Fibroblast of mammary gland (primary cell): ENCODE results near the gene AGAP1.

ENCODE experiments used
- DNase-seq: peaks from one replicate; pipeline ENCODE4 v3.0.0-alpha.2; 2010; ENCODE audit warnings: low read depth
- H3K4me3 ChIP-seq: 2 replicates; pipeline ENCODE4 v1.5.1; 2011; ENCODE audit warnings: low read depth, mild to moderate bottlenecking, low read length, moderate library complexity; ENCODE audit not compliant: control insufficient read depth
- TF ChIP-seq, protein P1 (sequence below): conservative IDR thresholded peaks from 2 replicates; pipeline ENCODE4 v1.5.1; 2011; ENCODE audit warnings: low read depth, low read length, inconsistent platforms; ENCODE audit not compliant: control insufficient read depth, insufficient read depth

The AGAP1 gene

DNA sequence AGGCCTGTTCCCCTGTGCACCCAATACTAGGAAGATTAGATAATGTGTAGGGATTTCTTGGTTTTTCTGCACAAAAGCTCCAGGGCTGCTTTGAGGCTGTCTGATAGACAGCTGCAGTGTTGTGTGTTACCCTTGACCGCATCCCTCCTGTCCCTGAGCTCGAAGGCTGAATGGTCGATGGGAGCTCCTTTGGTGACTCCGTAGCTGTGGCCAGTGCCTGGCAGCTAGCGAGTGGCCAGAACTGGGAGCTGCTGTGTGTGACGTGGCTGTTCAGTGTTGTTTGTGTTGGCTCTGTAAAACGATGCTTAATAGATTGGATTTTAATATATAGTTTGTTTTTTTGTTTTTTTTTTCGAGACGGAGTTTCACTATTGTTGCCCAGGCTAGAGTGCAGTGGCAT is 170.0 kb downstream of the AGAP1 start:
- DNase-seq = no peak
- no peak overlapping the region for H3K4me3 ChIP-seq
- TF ChIP-seq, protein P1, sequence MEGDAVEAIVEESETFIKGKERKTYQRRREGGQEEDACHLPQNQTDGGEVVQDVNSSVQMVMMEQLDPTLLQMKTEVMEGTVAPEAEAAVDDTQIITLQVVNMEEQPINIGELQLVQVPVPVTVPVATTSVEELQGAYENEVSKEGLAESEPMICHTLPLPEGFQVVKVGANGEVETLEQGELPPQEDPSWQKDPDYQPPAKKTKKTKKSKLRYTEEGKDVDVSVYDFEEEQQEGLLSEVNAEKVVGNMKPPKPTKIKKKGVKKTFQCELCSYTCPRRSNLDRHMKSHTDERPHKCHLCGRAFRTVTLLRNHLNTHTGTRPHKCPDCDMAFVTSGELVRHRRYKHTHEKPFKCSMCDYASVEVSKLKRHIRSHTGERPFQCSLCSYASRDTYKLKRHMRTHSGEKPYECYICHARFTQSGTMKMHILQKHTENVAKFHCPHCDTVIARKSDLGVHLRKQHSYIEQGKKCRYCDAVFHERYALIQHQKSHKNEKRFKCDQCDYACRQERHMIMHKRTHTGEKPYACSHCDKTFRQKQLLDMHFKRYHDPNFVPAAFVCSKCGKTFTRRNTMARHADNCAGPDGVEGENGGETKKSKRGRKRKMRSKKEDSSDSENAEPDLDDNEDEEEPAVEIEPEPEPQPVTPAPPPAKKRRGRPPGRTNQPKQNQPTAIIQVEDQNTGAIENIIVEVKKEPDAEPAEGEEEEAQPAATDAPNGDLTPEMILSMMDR = no peak

DNA sequence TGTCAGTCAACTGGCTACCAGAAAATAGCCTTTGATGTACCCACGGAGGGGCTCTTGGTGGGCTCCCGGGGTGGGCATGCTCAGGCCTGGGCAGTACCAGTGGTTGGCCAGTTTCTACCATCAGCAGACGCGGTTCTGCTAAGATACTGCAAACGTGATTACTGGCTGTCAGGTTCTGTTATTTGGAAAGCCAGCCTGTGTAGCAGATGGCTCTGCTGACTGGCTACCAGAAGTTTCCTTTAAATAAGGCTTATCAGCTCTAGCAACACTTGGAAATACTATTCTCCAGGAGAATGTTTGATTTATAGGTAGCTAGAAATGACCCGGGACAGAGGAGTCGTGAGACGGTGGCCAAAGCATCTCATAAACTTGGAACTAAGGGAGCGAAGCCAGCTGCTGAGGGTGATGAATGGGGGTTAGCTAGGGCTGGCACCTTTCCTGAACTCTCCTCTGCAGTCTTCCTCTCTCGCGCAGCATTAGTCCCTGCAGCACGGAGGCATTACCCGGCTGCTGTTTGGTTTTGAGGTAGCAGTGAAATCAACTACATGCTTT is 171.9 kb downstream of the AGAP1 start:
- no peak overlapping the region for H3K4me3 ChIP-seq
- TF ChIP-seq, protein P1 = no peak
- DNase-seq = no peak

DNA sequence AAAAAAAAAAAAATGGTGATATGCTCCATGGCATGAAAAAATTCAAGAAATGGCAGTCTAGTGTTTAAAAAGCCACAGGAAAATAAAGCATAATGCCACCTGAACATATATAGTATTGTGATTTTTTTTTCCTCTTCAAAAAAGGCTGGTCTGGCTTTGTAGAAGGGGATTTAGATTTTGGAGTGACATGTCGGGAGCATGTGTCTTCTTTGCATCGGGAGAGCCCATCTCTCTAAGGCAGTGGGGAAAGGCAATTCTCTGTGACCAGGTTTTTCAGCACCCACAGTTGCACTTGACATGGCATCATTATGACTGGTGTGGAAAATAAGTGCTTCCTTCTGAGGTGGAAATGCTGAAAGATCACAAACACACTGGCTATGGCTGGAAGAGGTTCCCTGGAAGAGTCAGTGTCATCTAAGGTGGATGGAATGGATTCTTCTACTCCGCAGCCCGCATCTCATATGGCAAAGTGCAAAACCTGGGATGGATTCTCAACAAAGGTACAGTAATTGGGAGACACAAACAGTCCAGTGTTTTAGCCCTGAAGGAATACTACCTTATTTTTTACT is 172.5 kb downstream of the AGAP1 start:
- DNase-seq = peak; percentile 83
- H3K4me3 ChIP-seq = peak overlapping the region; percentile 5
- TF ChIP-seq, protein P1 = no peak

DNA sequence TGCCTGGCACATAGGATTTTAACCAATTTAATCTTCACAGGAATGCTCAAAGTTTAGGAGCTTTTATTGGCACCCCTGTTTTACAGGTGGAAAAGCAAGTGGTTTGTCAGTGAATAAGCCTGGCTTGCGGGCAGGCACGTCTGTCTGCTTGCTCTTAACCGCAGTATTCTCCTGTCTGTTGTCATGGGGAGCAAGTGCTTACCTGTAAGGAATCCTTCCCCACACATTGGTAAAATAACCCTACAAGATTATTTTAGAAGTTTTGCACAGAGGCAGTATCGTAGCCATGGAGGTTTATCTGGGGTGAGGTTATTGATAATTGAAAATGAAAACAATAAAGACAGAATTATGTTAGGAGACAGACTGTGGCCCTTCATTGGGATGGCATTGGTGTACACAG is 174.9 kb downstream of the AGAP1 start:
- TF ChIP-seq, protein P1 = no peak
- H3K4me3 ChIP-seq = no peak overlapping the region
- DNase-seq = no peak

DNA sequence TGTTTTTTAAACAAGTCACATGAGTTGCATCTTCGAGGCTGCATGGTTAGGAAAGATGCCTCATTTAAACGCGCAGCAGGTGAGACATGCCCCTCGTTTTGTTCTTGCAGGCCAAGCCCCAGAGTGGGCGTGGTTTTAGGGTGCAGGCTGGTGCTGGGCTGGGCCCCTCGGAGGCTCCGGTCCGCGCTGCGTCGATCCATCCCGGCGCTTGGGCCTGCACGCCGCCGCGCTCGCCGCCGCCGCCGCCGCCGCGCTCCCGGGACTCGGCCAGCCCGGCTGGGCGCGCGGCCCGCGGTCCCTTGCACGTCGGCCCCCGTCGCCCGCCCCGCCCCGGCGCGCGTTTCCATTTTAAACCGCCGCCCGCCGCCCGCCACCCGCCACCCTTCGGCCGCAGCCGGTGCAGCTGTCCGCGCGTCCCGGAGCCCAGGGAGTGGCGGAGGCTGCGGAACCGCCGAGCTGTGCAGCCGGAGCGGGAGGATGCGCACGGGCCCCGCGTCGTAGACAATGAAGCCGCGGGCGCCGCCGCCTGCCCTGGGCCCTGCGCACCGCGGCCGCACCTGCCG is 175.5 kb downstream of the AGAP1 start:
- TF ChIP-seq, protein P1 = no peak
- DNase-seq = peak; percentile 62
- H3K4me3 ChIP-seq = peak overlapping the region; percentile 16

DNA sequence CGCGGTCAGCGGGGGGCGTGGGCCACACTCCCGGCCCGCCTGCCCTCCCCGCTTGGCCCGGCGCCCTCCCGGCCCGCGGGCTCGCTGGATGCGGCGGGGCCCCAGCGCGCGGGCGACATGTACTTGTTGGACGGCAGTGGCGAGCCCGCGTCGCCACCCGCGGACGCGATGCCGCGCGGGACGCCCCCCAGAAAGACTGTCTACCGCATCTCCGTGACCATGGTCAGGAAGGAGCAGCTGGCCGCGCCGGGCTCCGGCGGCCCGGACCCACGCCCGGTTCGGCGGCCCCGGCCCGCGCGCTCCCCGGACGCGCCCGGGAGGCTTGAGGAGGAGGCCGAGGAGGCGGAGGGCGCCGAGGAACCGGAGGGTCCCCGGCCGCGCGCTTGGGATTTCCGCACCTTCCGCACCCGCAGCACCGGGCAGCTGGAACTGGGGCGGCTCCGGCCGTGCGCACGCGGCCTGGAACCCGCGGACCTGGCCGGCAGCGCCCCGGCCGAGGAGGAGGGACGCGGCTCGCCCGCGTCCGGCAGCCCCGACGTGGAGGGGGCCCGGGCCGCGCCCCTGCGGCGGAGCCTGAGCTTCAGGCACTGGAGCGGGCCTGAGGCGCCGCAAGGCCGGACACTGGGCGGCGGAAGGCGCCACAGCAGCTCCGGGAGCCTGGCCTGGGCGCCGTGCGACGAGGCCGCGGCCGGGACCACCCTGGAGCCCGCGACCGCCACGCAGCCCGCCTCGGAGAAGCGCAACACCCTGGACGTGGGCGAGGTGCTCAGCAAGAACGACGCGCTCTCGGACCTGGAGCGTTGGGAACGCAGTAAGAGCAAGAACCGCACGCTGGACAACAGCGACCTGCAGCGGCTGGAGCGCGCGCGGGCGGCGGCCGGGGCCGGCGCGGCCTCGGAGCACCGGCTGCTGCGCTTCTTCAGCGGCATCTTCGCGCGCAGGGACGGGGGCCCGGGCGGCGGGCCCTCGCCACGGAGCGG is 176.4 kb downstream of the AGAP1 start:
- TF ChIP-seq, protein P1 = peak; percentile 33
- peak overlapping the region; percentile 3 for H3K4me3 ChIP-seq
- peak; percentile 79 for DNase-seq
